Stimulated activated CD4-positive, alpha-beta T cell treated with anti-CD3 and anti-CD28 coated beads, Interleukin-1b, Interleukin-23, amount 100 ng/mL, for 48 hours (primary cell): ENCODE data around the gene SSBP4.
A peak's percentile ranks its signal among the peaks of the same experiment; 100 is the strongest.

Experiments
- DNase-seq: peaks from one replicate; pipeline ENCODE4 v3.0.0-alpha.2; 2020

SSBP4 gene

DNA sequence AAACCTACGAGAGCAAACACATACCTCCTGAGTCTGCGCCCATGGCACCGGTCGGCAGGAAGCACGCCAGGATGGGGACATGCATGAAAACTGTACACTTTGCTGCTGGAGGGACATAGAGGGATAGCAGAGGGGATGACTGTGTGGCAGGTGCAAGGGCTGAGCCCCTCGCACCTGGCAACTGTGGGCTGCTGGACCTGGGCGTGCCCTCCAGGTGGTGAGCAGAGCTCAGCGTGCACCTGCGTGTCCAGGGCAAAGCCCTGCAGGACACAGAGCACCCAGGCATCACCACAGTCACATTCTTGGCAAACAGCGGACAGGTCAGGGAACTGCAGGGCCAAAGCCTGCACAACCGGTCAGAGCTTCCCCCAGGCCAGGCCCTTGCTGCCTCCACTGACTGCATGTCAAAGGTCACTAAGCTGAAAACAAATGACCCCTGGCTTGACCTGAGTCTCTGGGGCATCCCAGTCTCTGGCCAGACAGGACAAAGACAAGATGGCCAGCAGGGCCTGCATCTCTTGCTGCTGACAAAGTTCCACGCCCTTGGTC, 27.7 kb downstream of the SSBP4 start:
- no peak for DNase-seq

GRCh38 chr19:18449552-18449951, 30.4 kb downstream of the SSBP4 start:
- DNase-seq: no peak

DNA sequence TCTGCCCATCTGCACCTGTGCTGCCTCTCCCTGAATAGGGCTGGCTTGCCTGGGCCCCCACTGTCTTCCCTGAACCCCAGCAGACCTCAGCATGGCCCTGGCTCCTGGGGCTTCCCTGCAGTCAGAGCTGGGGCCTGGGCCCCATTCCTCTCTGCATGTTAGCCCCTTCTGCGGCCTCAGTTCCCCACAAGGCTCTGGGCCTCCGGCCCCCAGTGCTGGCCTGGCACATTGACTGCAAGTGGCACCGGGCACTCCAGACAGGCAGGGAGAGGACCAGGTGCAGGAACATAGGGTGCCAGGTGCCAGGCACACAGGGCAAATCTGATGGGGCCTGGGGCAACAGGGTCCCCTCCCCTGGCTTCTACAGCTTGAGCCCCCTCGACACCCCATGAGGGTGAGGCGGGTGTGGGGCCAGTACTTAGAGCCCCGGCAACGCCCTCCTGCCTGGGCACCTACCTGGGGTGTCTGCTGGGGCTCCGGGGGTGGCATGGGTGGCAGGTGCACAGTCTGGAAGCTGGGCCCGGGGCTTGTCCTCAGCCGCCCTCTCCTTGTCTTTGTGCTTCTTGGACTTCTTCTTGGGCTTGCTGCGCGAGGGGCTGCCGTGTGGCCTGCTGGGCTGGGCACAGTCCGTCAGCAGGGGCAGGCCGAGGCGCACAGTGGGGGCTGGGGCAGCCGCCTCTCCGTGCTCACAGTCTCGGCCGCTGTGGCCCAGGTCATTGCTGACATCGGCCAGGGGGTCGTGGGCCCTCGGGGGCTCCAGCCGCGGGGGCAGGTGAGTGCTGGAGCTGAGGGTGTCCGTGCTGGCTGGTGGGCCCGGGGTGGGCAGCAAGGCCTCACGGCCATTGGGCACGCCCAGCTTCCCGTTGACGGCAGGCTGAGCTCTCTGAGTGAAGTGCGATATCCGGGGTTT, 31.1 kb downstream of the SSBP4 start:
- DNase-seq: no peak

GRCh38 chr19:18450931-18451836, 32.0 kb downstream of the SSBP4 start:
- DNase-seq: peak; percentile 84

- DNase-seq: no peak
Observed at GRCh38 chr19:18452386-18452785, 33.2 kb downstream of the SSBP4 start.

DNA sequence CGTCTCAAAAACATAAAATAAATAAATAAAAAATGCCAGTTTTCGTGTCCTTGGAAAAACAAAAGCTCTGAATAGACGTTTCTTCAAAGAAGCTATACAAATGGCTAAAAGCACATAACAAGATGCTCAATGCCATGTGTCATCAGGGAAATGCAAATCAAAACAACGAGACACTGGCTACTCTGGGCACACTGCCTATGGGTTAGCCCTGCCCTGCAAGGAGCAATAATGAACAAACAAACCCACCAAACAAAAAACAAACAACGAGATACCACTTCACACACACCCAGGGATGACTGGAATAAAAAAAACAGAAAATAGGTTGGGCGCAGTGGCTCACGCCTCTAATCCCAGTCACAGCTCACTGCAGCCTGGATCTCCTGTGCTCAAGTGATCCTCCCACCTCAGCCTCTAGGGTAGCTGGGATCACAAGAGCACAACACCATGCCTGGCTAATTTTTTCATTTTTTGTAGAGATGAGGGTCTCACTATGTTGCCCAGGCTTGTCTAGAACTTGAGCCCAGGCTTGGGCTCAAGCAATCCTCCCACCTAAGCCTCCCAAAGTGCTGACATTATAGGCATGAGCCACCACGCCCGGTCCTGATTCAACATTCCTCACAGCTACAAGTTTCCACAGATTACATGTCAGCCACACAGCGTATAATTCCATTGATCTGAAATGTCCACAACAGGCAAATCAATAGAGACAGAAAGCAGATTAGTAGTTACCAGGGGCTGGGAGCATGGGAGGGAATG, 34.2 kb downstream of the SSBP4 start:
- no peak for DNase-seq

DNA sequence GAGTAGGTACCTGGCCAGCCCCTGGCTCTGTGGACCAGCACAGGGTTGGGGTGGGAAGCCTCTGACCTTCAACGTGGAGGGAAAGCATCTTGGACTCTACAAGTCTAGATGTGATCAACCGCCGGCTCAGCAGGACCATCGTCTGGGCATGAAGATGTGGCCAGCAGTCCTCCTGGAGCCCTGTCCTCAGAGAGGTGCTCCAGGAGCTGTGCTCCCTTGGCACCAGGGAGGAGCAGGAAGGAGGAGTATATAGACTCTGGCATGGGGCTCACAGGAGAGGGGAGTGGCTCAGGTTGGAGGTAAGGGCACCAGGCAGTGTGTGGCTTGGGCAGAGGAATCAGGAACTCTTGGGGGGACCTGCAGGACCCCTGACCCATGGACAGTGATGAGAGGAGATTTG, 37.1 kb downstream of the SSBP4 start:
- DNase-seq: no peak

DNA sequence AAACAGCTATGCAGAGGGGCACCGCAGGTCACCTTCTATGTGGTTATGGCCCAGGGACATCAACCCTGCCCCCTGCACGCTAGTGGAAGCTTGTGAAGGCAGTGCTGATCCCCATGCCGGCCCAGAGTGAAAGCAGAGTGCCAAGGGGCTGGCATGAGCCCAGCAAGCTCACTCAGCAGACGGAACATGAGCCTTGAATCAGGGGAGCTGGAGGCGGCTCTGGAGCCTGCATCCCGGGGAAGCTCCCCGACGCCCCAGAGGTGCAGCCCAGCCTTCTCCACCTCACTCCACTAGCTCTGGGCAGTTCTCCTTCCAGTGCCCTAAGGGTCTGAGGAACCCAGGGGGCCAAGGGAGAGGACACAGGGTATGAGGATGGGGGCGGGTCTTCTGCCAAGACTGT, 37.8 kb downstream of the SSBP4 start:
- no peak for DNase-seq

DNA sequence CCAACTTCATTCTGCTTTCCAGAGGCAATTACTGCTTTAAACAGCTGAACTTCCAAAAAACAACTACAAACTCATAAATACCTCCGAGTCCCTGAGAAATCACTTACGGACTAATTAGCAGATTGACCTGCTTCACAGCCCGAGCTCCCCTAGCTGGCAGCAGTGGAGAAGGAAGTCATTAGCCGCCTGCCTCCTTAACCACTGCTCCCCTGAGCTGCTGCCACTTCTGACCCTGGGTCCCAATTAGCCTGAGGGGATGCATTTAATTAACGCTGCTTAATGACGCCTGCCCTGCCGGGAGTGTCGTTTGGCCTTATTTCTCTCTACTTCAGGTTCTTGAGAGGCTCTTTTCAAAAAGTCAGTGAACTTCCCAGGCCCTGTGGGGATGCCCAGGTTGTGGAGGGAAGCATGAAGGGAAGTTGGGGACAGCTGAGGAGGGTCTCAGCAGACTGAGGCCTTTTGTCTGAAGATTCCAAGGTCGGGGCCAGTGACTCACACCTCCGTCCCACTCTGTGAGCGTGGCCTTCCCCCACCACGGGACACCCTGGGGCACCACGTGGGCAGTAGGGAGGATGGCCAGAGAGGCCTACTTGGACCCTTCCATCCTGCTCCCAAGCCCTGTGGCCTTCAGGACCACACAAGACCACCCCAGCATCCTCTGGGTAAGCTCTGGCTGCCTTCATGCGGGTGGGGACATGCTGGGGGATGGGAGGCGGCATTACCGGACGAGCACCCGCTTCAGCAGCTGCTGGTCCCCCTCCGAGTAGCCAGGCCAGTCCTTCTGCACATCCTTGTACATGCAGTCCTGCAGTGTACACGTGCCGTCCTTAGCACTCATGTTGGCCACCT, 38.5 kb downstream of the SSBP4 start:
- no peak for DNase-seq

DNA sequence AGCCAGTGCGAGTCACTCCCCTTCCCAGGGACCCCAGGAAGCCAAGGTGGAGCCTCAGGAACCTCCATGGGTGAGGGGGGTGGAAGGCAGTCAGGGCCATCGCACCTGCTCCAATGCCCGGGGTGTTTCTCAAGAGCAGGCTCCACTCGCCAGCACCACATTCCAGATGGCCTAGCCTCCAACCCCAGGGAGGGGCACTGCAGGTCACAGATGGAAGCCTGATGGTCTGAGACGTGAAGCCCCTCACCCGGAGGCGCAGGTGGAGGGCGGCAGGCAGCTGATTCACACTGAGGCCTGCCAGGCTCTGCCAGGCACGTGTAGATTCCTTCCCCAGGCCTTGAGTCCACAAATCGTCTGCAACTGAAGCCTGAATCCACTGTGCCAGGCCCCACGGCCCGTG, 41.7 kb downstream of the SSBP4 start:
- DNase-seq: no peak

DNA sequence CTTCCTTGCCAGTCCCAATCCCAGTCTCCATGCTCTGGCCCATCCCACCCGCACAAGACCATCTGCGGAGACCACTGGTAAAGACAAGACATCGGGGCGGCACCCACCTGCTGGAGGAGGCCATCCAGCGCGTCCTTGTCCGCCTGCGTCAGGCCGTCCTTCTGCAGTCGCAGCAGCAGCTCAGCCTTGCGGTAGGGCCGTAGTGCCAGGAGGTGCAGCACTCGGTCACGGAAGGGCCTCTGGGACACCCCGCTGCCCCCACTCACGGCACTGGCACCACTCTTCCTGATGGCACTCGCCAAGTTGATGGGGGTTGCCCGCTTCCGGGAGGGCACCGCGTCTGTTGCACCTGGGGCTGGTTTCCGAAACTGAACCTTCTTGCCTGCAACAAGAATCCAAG, 42.3 kb downstream of the SSBP4 start:
- DNase-seq: no peak

DNA sequence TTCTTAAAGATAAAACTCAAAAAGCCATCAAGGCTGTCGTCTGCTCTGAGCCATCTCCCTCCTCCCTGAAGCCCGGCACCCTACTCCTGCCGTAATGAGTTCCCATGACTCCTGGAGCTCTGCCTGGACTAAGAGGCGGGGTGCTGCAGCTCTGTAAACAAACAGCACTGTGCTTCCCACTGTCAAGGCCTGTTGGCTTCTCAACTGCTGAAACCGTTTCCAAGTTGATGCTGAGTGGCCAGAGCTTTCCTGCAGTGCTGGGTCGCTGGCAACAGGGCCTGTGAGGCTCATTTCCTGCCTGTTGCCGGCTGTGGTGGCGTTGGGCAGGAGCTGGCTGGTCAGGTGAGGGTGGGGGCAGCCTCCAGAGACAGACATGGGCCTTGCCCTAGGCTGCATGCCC, 45.4 kb downstream of the SSBP4 start:
- no peak for DNase-seq

DNA sequence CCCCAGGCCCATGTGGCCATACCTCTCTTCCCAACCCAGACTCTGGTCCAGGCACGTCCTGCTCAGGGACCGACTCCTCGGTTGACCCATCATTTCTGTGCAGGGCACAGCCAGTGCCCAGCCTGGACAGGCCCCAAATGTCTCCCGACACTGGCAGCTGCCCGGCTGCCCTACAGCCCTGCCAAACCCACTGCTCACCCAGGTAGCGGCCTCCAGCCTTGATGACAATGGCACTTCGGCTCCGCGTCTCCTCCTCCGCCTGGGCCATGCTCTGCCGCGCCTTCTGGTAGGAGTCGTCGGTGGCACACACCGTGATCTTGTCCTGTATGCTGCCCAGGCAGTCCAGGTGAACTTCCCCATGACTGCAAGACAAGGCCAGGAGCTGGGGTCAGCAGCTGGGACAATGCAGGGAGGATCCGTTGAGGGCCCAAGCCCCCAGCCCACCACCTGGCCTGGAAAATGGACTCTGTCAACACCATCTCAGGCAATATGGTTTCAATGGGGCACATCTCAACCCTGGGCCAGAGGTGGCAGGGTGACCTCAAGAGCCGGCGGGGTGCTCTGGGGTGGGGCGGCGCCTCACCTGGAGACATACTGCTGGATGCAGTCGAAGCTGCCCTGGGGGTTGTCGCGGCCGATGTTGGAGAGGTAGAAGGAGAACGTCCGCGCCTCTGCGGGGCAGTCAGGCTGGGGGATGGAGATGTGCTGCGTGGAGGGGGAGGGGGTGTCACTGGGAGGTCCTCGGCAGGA, 46.2 kb downstream of the SSBP4 start:
- DNase-seq: no peak

GRCh38 chr19:18465964-18466339, 46.8 kb downstream of the SSBP4 start:
- DNase-seq: no peak

- no peak for DNase-seq
Observed at GRCh38 chr19:18466354-18466753, 47.2 kb downstream of the SSBP4 start.

DNA sequence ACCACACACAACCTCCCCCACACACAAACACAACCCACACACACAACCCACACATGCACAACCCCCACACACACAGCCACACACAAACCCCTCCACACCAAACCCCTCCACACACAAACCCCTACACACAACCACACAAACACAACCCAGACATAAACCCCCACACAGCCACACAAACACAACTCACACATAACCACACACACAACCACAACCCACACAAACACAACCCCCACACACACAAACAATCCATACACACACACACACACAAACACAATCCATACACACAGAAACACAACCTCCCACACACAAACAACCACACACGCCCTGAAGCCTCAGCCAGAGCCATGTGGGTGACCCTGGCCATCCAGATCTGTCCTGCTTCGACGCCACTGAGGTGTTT, 48.8 kb downstream of the SSBP4 start:
- DNase-seq: no peak

DNA sequence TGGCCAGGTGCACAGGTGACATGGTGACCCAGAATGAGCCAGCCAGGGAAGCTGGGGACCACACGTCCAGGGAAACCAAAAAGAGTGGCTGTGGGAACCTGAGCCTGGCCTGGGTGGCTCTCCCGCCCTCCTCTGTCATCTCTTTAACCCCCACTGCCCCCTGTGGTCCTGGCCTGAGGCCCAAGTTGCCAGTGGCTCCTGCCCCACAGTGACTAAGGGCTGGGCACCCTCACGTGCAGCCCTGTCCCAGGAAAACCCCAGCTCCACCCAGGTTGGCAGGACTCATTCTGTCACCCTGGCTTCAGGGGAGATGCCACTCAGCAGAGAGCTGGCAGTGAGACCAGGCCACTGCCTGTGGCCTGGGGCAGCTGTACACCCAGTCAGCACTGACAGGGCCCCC, 49.3 kb downstream of the SSBP4 start:
- DNase-seq: no peak

GRCh38 chr19:18469069-18469846, 50.1 kb downstream of the SSBP4 start:
- peak; percentile 55 for DNase-seq

- no peak for DNase-seq
Observed at GRCh38 chr19:18470787-18471186, 51.6 kb downstream of the SSBP4 start.

- no peak for DNase-seq
Observed at GRCh38 chr19:18473003-18473705, 54.0 kb downstream of the SSBP4 start.
